Measurements from ENCODE around the gene BMPER.

DNA sequence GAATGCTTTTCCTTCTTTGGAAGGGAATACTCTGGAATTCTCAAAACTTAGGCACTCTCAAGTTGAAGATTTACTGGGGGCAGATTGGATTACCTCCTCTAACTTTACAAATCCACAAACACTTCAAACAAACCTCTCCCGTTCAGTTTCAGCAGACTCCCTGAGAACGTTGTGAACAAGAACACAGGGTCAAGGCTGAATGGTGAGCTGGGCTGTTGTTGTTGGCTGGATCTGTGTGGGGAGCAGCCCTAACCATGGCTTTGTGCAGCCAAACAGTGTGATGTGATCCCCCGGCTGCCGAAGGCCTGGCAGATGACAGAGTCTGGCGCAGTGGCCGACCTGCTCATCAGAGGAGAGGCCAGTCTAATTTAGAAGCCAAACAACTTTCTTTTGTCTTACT lies 93.1 kb downstream of the BMPER start:
- TF ChIP-seq, protein P1, sequence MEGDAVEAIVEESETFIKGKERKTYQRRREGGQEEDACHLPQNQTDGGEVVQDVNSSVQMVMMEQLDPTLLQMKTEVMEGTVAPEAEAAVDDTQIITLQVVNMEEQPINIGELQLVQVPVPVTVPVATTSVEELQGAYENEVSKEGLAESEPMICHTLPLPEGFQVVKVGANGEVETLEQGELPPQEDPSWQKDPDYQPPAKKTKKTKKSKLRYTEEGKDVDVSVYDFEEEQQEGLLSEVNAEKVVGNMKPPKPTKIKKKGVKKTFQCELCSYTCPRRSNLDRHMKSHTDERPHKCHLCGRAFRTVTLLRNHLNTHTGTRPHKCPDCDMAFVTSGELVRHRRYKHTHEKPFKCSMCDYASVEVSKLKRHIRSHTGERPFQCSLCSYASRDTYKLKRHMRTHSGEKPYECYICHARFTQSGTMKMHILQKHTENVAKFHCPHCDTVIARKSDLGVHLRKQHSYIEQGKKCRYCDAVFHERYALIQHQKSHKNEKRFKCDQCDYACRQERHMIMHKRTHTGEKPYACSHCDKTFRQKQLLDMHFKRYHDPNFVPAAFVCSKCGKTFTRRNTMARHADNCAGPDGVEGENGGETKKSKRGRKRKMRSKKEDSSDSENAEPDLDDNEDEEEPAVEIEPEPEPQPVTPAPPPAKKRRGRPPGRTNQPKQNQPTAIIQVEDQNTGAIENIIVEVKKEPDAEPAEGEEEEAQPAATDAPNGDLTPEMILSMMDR (IDR thresholded peaks at IDR 0.05): no peak
- no peak for TF ChIP-seq POLR2A (IDR thresholded peaks at IDR 0.05)

All from testis (tissue), 2 donors.